ENCODE measurements around the gene TEDC2.
A peak's percentile ranks its signal among the peaks of the same experiment; 100 is the strongest.
"Not testable (repeated sequence)": the region's sequence is repeated elsewhere in the genome, so short reads cannot be mapped to it uniquely, and the experiment has no call there.

Gene TEDC2

GRCh38 chr16:2439598-2439997 is 20.3 kb upstream of the TEDC2 start:
- DNase-seq: no peak

GRCh38 chr16:2441143-2441804 is 18.6 kb upstream of the TEDC2 start:
- not testable (repeated sequence) for DNase-seq

GRCh38 chr16:2443555-2443954 is 16.4 kb upstream of the TEDC2 start:
- DNase-seq: no peak

- DNase-seq: no peak
Measured at GRCh38 chr16:2447920-2448583, 11.9 kb upstream of the TEDC2 start.

GRCh38 chr16:2449118-2449517 is 10.8 kb upstream of the TEDC2 start:
- DNase-seq: no peak

GRCh38 chr16:2450535-2450934 is 9.4 kb upstream of the TEDC2 start:
- DNase-seq: no peak

GRCh38 chr16:2450975-2451381 is 8.9 kb upstream of the TEDC2 start:
- DNase-seq: no peak

- no peak for DNase-seq
Measured at GRCh38 chr16:2451851-2452320, 8.0 kb upstream of the TEDC2 start.

GRCh38 chr16:2452650-2453049 is 7.3 kb upstream of the TEDC2 start:
- no peak for DNase-seq

GRCh38 chr16:2455081-2455845 is 4.6 kb upstream of the TEDC2 start:
- no peak for DNase-seq

- DNase-seq: no peak
Measured at GRCh38 chr16:2456551-2457153, 3.3 kb upstream of the TEDC2 start.

- no peak for DNase-seq
Measured at GRCh38 chr16:2457267-2457666, 2.6 kb upstream of the TEDC2 start.

GRCh38 chr16:2457946-2458345 is 2.0 kb upstream of the TEDC2 start:
- no peak for DNase-seq

- DNase-seq: peak; percentile 41
Measured at GRCh38 chr16:2458887-2459646, 842 bp upstream of the TEDC2 start.

GRCh38 chr16:2460391-2460713 is 443 bp downstream of the TEDC2 start:
- no peak for DNase-seq

- no peak for DNase-seq
Measured at GRCh38 chr16:2460916-2461315, 1.0 kb downstream of the TEDC2 start.

- DNase-seq: no peak
Measured at GRCh38 chr16:2462031-2462866, 2.3 kb downstream of the TEDC2 start.

- no peak for DNase-seq
Measured at GRCh38 chr16:2464333-2464732, 4.4 kb downstream of the TEDC2 start.

GRCh38 chr16:2465653-2466415 is 5.9 kb downstream of the TEDC2 start:
- no peak for DNase-seq

- no peak for DNase-seq
Measured at GRCh38 chr16:2466667-2467527, 7.0 kb downstream of the TEDC2 start.
